NCI-H524 treated with DMSO at 0.1 percent for 48 hours (cell line): ENCODE measurements around the gene MACIR.

Experiments used
- DNase-seq: peaks from one replicate; lab custom pipeline; 2025; lab: John Stamatoyannopoulos, UW

Gene MACIR

GRCh38 chr5:103291606-103292005 lies 33.0 kb downstream of the MACIR start:
- DNase-seq: no peak

- no peak for DNase-seq
Observed at GRCh38 chr5:103293099-103293498, 34.5 kb downstream of the MACIR start.

GRCh38 chr5:103293719-103294118 lies 35.2 kb downstream of the MACIR start:
- no peak for DNase-seq

GRCh38 chr5:103294906-103295305 lies 36.3 kb downstream of the MACIR start:
- no peak for DNase-seq

- DNase-seq: no peak
Observed at GRCh38 chr5:103295424-103295823, 36.9 kb downstream of the MACIR start.

GRCh38 chr5:103295871-103296270 lies 37.3 kb downstream of the MACIR start:
- no peak for DNase-seq

- DNase-seq: no peak
Observed at GRCh38 chr5:103298117-103298516, 39.6 kb downstream of the MACIR start.

GRCh38 chr5:103298607-103299188 lies 40.1 kb downstream of the MACIR start:
- no peak for DNase-seq

GRCh38 chr5:103305809-103306208 lies 47.2 kb downstream of the MACIR start:
- no peak for DNase-seq

- no peak for DNase-seq
Observed at GRCh38 chr5:103307470-103307869, 48.9 kb downstream of the MACIR start.

- DNase-seq: no peak
Observed at GRCh38 chr5:103308774-103309173, 50.2 kb downstream of the MACIR start.

- DNase-seq: no peak
Observed at GRCh38 chr5:103313056-103313455, 54.5 kb downstream of the MACIR start.

- DNase-seq: no peak
Observed at GRCh38 chr5:103315455-103315854, 56.9 kb downstream of the MACIR start.

- DNase-seq: no peak
Observed at GRCh38 chr5:103327451-103327850, 68.9 kb downstream of the MACIR start.

GRCh38 chr5:103327893-103328292 lies 69.3 kb downstream of the MACIR start:
- DNase-seq: no peak
